Activated naive CD4-positive, alpha-beta T cell treated with anti-CD3 and anti-CD28 coated beads, Interleukin-2, amount 10 ng/mL, durations not matched to agents 7 days and 5 days (primary cell): ENCODE results near the gene WDR20.
"Not testable (repeated sequence)": the region's sequence is repeated elsewhere in the genome, so short reads cannot be mapped to it uniquely, and the experiment has no call there.

Source experiments
- CTCF ChIA-PET: fragments of 350-600 bp; sonication (Branson Sonifier 250); formaldehyde crosslinking; loops from one replicate; lab custom pipeline; 2021; ENCODE audit warnings: antibody characterized with exemption; lab: Charles Lee
- DNase-seq: peaks from one replicate; pipeline ENCODE4 v3.0.0-alpha.2; 2020
- H3K27ac Mint-ChIP-seq: one replicate; pipeline ENCODE4 v1.8.0; 2021; ENCODE audit warnings: mild to moderate bottlenecking, moderate library complexity, mixed read lengths
- H3K27me3 Mint-ChIP-seq: one replicate; pipeline ENCODE4 v1.8.0; 2021; ENCODE audit warnings: mild to moderate bottlenecking, mixed read lengths
- H3K36me3 Mint-ChIP-seq: one replicate; pipeline ENCODE4 v1.8.0; 2021; ENCODE audit warnings: mixed read lengths
- H3K4me1 Mint-ChIP-seq: one replicate; pipeline ENCODE4 v1.8.0; 2021; ENCODE audit warnings: mixed read lengths
- H3K4me3 Mint-ChIP-seq: one replicate; pipeline ENCODE4 v1.8.0; 2021; ENCODE audit warnings: mild to moderate bottlenecking, moderate library complexity, mixed read lengths
- H3K9me3 Mint-ChIP-seq: one replicate; pipeline ENCODE4 v1.8.0; 2021; ENCODE audit warnings: mixed read lengths

Gene WDR20

DNA sequence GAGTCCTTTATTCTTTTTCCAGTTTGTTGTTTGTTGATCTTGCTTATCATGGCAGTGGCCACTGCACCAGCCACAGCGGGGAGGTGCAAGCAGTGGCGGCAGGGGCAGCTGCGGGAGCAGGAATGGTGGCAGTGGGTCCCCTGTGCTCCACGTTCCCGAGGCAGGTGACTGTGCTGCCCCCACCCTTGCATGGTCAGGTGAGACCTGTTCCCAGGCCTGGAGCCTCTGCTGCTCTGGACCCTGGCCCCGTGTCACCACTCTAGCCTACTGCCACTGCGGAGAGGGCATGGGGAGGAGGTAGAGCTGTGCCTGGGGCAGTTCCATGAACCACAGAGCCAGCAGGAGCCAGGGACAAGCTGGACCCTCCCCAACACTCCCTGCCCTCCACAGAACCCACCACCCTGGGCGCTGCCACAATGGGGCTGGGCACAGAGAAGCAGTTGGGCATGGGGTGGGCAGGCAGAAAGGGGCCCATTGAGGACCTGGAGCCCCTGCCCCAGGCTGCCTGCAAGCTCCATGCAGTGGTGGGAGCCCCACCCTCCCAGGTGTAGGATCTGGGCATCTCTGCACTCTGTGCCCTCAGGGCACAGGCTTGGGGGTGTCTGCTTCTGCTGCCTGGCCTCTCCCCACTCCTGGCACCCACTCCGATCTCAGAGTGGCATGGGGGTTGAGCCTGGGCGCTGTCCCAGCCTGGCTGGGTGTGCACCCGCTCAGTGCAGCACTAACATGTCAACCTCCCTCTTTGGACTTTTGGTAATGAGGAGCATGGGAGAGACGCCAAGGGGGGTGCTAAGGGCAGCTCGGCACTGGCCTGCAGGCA, 23.1 kb upstream of the WDR20 start:
- Mint-ChIP-seq H3K36me3 (peaks cover 5% of the 10 kb centered on the region), H3K4me1 (no peaks in the 10 kb centered on the region), H3K27ac (peak overlapping the region; percentile 42), H3K4me3 (no peak overlapping the region), H3K9me3 (peaks cover 9% of the 10 kb centered on the region), H3K27me3 (no peaks in the 10 kb centered on the region)
- CTCF ChIA-PET = no interaction called here
- DNase-seq = no peak

DNA sequence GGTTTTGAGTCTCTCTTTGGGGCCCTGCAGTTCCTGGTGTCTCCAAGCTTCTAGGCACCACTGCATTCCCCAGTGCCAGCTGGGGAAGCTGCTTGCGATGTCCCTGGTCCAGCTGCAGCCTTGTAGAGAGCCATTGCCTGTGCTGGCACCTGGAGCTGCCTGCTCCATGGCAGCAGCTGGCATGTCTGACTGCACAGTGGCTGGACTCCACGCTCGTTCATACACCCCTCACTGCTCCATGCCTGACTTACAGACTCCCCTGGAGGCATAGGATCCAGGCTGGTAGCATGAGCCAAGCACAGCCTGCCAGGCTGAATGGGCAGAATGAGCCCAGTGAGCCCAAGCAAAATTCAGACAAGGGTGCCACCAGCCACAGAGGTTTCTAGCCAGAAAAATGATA, 21.8 kb upstream of the WDR20 start:
- CTCF ChIA-PET = no interaction called here
- H3K4me3 Mint-ChIP-seq = no peak overlapping the region

DNA sequence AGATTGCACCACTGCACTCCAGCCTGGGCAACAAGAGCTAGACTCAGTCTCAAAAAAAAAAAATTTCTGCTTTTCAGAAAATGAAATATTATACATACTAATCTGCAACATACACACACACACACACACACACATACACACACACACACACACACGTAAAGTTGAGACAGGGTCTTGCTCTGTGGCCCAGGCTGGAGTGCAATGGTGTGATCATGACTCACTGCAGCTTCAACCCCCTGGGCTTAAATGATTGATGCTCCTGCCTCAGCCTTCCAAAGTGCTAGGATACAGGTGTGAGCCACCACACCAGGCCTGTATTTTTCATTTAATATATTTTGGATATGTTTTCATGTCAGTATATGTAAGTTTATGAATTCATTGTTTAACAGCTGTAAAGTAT, 18.8 kb upstream of the WDR20 start:
- no peaks in the 10 kb centered on the region for H3K4me1 Mint-ChIP-seq
- H3K36me3 Mint-ChIP-seq = peaks cover 5% of the 10 kb centered on the region
- H3K27ac Mint-ChIP-seq = no peak overlapping the region
- no peak for DNase-seq
- H3K4me3 Mint-ChIP-seq = no peak overlapping the region
- H3K27me3 Mint-ChIP-seq = no peaks in the 10 kb centered on the region
- peaks cover 6% of the 10 kb centered on the region for H3K9me3 Mint-ChIP-seq
- CTCF ChIA-PET = no interaction called here

More for the DNA sequence above, 21.8 kb upstream of the WDR20 start:
- H3K4me1 Mint-ChIP-seq = no peaks in the 10 kb centered on the region
- peaks cover 6% of the 10 kb centered on the region for H3K9me3 Mint-ChIP-seq
- H3K27me3 Mint-ChIP-seq = no peaks in the 10 kb centered on the region
- DNase-seq = no peak
- no peak overlapping the region for H3K27ac Mint-ChIP-seq
- H3K36me3 Mint-ChIP-seq = peaks cover 5% of the 10 kb centered on the region

DNA sequence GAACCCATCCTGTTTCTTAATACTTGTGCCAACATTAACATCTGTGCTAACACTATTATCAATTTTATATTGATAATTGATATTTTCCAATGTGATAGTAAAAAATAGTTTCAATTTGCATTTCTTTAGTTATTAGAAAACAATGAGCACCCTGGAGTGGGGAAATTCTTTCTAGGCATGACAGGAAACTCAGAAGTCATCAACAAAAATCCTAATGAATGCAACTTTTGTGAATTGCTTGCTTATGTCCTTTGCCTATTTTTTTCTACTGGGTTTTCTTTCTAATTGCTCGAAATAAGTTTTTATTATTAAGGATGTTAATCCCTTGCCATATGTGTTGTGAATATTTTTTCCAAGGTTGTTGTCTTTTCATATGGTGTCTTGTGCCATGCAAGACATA, 18.1 kb upstream of the WDR20 start:
- CTCF ChIA-PET = no interaction called here
- no peaks in the 10 kb centered on the region for H3K4me1 Mint-ChIP-seq

DNA sequence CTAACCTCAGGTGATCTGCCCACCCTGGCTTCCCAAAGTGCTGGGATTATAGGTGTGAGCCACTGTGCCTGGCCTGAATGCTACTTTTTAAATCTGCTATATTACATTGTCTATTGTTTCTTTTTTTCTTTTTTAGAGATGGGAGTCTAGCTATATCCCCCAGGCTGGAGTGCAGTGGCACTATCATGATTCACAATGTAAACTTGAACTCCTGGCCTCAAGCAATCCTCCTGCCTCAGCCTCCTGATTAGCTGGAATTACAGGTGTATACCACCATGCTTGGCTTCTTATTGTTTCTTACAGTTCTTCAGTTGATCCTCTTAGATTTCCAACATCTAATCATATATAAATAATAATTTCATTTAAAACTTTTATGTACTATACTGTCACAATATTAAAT, 15.3 kb upstream of the WDR20 start:
- CTCF ChIA-PET = no interaction called here
- Mint-ChIP-seq H3K36me3 (no peaks in the 10 kb centered on the region), H3K9me3 (no peaks in the 10 kb centered on the region), H3K27ac (no peak overlapping the region), H3K4me1 (no peaks in the 10 kb centered on the region), H3K27me3 (no peaks in the 10 kb centered on the region), H3K4me3 (no peak overlapping the region)
- no peak for DNase-seq

More for the DNA sequence above, 18.1 kb upstream of the WDR20 start:
- peaks cover 3% of the 10 kb centered on the region for H3K9me3 Mint-ChIP-seq
- no peak overlapping the region for H3K27ac Mint-ChIP-seq
- peaks cover 5% of the 10 kb centered on the region for H3K36me3 Mint-ChIP-seq
- H3K27me3 Mint-ChIP-seq = no peaks in the 10 kb centered on the region
- no peak overlapping the region for H3K4me3 Mint-ChIP-seq
- DNase-seq = no peak

DNA sequence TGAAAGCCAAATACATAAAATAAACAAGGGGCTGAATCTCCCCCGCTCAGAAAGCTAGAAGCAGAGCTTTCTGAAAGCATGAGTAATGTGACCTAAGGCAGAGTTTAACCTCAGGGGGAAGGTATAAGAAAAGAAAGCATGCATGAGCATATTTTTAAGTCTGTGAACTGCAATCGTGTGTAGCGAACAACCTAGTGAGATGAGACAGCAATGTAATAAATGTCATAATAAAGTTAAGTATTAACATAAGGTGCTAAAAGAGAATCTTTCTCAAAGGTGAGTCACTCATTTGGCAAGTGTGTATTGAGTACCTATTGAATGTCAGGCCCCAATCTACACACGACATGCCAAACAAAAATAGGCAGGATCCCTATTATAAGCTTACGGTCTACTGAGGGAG, 14.2 kb upstream of the WDR20 start:
- Mint-ChIP-seq H3K27me3 (no peaks in the 10 kb centered on the region), H3K9me3 (no peaks in the 10 kb centered on the region), H3K27ac (no peak overlapping the region), H3K36me3 (no peaks in the 10 kb centered on the region), H3K4me1 (no peaks in the 10 kb centered on the region), H3K4me3 (no peak overlapping the region)
- CTCF ChIA-PET = interaction anchor here (0.7 kb wide), 2 partner anchors 13 to 260 kb away, joined by 3 to 4 read pairs; no protein-coding TSS in a partner anchor
- DNase-seq = no peak

DNA sequence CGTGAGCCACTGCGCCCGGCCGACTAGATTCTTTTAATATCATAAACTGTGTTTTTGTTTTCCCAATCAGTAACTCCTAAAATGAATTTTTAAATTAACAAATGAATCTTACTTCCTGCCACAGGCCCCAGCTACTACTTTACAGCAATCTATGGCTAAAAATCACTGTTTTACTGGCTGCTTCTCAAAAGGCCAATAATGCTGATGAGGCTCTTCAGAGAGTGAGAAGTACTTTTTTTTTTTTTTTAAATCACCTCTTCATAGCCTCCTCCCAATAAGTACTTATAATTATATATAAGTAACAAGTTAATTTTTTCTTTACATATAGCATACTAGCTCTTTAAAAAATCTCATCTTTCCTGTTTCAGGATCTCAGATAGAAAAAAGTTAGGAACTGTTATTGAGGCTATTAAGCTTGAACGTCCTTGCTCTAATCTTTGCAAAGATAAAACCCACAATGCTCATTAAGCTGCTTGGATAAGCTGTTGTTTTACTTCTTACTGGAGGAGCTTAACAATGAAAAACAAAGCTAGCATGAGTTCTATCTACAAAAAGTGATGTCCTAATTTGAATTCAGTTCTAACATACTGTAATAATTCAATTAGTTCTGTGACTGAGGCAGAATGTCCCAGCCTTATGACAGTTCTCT, 12.8 kb upstream of the WDR20 start:
- Mint-ChIP-seq H3K36me3 (no peaks in the 10 kb centered on the region), H3K27me3 (no peaks in the 10 kb centered on the region), H3K4me1 (no peaks in the 10 kb centered on the region), H3K9me3 (no peaks in the 10 kb centered on the region), H3K4me3 (no peak overlapping the region), H3K27ac (no peak overlapping the region)
- DNase-seq = no peak
- CTCF ChIA-PET = interaction anchor here (0.9 kb wide), 1 partner anchor 30 kb away, joined by 4 read pairs; no protein-coding TSS in a partner anchor

DNA sequence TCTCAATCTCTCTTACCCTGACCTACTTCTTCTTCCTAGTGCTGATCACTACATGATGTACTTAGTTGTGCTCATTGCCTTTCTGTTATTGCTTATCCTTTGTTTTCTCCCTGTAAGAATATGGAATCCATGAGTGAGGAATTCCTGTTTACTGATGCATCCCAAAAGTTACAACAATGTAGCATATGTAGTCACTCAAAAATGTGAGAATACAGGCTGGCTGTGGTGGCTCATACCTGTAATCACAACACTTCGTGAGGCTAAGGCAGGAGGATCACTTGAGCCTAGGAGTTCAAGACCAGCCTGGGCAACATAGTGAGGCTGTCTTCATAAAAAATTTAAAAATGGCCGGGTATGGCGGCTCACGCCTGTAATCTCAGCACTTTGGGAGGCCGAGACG, 8.0 kb upstream of the WDR20 start:
- Mint-ChIP-seq H3K27ac (no peak overlapping the region), H3K9me3 (no peaks in the 10 kb centered on the region), H3K4me3 (no peak overlapping the region), H3K27me3 (no peaks in the 10 kb centered on the region), H3K36me3 (peaks cover 7% of the 10 kb centered on the region), H3K4me1 (no peaks in the 10 kb centered on the region)
- DNase-seq = no peak
- CTCF ChIA-PET = no interaction called here

DNA sequence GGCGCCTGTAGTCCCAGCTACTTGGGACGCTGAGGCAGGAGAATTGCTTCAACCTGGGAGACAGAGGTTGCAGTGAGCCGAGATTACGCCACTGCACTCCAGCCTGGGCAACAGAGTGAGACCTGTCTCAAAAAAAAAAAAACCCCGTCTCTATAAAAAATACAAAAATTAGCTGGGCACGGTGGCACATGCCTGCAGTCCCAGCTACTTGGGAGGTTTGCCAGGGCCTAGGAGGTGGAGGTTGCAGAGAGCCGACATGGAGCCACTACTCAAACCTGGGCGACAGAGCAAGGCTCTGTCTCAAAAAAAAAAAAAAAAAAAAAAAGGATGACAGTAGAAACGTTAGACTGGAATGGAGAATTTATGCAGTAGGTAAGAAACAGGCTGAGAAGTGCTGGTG, 5.7 kb upstream of the WDR20 start:
- H3K36me3 Mint-ChIP-seq, H3K4me1 Mint-ChIP-seq, CTCF ChIA-PET, H3K27ac Mint-ChIP-seq, H3K9me3 Mint-ChIP-seq, H3K27me3 Mint-ChIP-seq, DNase-seq, H3K4me3 Mint-ChIP-seq: not testable (repeated sequence)

DNA sequence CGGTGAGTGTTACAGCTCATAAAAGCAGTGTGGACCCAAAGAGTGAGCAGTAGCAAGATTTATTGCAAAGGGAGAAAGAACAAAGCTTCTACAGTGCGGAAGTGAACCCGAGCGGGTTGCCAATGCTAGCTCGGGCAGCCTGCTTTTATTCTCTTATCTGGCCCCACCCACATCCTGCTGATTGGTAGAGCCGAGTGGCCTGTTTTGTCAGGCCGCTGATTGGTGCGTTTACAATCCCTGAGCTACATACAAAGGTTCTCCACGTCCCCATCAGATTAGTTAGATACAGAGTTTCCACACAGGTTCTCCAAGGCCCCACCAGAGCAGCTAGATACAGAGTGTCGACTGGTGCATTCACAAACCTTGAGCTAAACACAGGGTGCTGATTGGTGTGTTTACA, 5.0 kb upstream of the WDR20 start:
- H3K36me3 Mint-ChIP-seq, DNase-seq, CTCF ChIA-PET, H3K9me3 Mint-ChIP-seq, H3K27ac Mint-ChIP-seq, H3K27me3 Mint-ChIP-seq, H3K4me3 Mint-ChIP-seq: not testable (repeated sequence)
- peaks cover 11% of the 10 kb centered on the region for H3K4me1 Mint-ChIP-seq

DNA sequence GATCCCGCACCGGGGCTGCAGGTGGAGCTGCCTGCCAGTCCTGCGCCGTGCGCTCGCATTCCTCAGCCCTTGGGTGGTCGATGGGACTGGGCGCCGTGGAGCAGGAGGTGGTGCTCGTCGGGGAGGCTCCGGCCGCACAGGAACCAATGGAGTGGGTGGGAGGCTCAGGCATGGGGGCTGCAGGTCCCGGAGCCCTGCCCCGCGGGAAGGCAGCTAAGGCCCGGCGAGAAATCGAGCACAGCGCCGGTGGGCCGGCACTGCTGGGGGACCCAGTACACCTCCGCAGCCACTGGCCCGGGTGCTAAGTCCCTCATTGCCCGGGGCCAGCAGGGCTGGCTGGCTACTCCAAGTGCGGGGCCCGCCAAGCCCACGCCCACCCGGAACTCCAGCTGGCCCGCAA, 4.2 kb upstream of the WDR20 start:
- CTCF ChIA-PET, H3K9me3 Mint-ChIP-seq, H3K27me3 Mint-ChIP-seq, H3K27ac Mint-ChIP-seq, H3K36me3 Mint-ChIP-seq, H3K4me3 Mint-ChIP-seq, DNase-seq: not testable (repeated sequence)
- peaks cover 12% of the 10 kb centered on the region for H3K4me1 Mint-ChIP-seq

DNA sequence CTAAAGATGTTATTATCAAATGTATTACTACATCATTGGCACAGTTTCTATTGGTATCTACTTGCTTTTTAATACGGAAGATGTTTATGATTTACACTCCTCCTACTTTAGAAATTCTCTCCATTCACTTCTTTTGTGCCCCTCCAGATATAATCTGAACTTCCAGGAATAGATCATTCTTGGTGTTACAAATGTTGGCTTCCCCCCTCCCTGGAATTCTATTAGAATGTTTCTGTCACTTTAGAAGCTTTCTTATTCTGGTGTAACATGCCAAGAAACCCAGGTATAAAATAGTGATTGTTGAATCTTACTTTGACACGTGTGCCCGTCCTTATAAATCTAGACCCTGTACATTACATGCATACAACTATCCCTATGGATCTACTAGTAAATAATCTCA, 1.2 kb upstream of the WDR20 start:
- Mint-ChIP-seq H3K27me3 (no peaks in the 10 kb centered on the region), H3K4me1 (peaks cover 29% of the 10 kb centered on the region), H3K4me3 (peak overlapping the region; percentile 97), H3K27ac (peak overlapping the region; percentile 87), H3K36me3 (peaks cover 13% of the 10 kb centered on the region), H3K9me3 (no peaks in the 10 kb centered on the region)
- CTCF ChIA-PET = interaction anchor here (1.0 kb wide), 1 partner anchor 13 kb away, joined by 4 read pairs; no protein-coding TSS in a partner anchor
- DNase-seq = no peak

DNA sequence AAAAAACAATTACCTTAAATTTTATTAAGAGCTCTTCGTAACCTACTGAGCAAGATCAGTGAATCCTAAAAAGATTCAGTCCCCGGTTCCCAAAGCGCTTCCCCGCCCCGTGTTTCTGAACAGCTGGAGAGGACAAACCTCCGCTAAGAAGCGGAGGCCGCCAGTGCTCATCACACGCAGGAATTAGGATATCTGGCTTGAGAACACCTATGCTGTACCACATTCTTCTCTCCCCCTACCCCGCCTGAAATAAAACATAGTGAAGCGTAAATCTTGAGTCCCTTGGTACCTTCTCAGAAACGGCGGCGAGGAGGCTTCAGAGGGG, 774 bp upstream of the WDR20 start:
- peak overlapping the region; percentile 97 for H3K4me3 Mint-ChIP-seq
- H3K4me1 Mint-ChIP-seq = peaks cover 29% of the 10 kb centered on the region
- no peaks in the 10 kb centered on the region for H3K9me3 Mint-ChIP-seq
- CTCF ChIA-PET = interaction anchor here (1.0 kb wide), 1 partner anchor 13 kb away, joined by 4 read pairs; no protein-coding TSS in a partner anchor
- H3K27ac Mint-ChIP-seq = peak overlapping the region; percentile 87
- DNase-seq = no peak
- peaks cover 13% of the 10 kb centered on the region for H3K36me3 Mint-ChIP-seq
- H3K27me3 Mint-ChIP-seq = no peaks in the 10 kb centered on the region

DNA sequence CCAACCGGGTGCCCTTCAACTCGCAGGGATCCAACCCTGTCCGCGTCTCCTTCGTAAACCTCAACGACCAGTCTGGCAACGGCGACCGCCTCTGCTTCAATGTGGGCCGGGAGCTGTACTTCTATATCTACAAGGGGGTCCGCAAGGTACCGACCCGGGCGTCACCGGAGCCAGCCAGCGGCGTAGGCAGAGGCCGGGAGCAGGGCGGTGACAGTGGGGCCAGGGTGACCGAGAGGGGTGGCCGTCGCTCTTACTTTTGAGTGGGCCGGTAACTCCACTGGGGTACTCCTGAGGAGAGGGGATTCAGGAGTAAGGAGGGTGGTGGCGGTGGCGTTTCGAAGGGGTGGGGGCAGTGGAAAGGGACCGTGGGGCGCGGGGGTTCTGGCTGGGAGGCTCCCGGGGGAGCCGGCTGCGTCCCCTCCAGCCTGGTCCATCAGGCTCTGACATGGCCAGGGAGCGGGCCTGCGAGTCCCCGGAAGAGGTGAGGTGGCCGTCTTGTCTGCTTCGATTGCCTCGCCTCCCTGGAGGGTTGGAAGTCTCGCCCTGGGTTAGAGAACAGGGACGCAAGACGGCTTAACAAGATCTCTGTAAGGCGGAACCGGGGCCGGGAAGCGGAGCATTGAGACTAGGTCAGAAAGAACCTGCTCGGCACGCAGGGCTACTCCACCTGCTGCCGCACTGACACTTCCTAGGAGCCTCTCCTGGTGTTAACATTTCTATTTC, 491 bp downstream of the WDR20 start:
- H3K27me3 Mint-ChIP-seq = no peaks in the 10 kb centered on the region
- H3K4me1 Mint-ChIP-seq = peaks cover 31% of the 10 kb centered on the region
- H3K4me3 Mint-ChIP-seq = peak overlapping the region; percentile 97
- CTCF ChIA-PET = no interaction called here
- peaks cover 8% of the 10 kb centered on the region for H3K36me3 Mint-ChIP-seq
- H3K27ac Mint-ChIP-seq = peak overlapping the region; percentile 96
- no peaks in the 10 kb centered on the region for H3K9me3 Mint-ChIP-seq
- peak; percentile 61 for DNase-seq
